Activated CD4-positive, CD25-positive, alpha-beta regulatory T cell (primary cell): ENCODE results near the gene SLC5A3.

ENCODE experiments used
- DNase-seq, 4 experiments: peaks; one replicate each; lab custom pipeline; 2025; lab: John Stamatoyannopoulos, UW

Gene SLC5A3

GRCh38 chr21:34071683-34072082 is 1.7 kb upstream of the SLC5A3 start:
- DNase-seq, result no peak

DNA sequence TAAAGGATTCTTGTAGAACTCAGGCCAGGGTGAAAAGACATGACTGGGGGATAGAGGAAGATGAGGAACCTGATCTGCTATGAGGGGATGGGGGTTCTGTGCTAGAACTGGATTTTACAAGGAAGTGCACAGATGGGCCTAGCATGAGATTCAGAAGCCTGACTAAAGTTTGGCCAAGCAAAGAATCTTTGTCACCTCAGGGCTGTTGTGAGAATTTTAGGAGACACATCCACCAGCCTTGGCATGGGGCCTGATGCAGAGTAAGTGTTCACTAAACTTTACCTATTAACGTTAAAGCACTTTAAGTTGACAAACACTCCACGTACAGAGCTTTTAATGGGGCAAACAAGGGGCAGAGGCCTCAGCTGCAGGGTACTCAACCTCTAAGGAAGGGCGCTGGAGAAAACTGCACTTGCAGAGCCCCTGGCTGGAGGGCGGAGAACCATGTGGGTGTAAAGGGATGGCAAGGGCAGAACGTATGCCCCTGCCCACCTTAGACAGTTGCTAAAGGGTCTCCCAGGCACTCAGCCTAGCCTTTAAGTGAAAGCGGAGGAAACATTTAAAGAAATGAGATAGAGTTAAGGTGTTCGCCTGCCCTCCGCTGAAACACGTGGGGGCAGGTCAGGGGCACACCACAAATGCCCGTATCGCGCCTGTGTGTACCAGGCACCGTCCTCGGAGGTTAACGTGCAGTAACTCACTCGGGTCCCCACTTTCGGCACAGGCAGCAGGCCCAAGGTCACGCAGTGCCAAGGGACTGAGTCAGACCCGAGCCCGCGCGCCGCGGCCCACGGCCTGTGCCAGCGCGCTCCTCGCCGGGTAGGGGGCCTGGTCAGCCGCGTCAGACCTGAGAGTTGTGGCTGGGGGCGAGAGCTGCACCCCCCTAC is 990 bp upstream of the SLC5A3 start:
- DNase-seq, result no peak

- peak; percentile 17 to 44 (median 29) for DNase-seq
Measured at GRCh38 chr21:34073749-34074282, 438 bp downstream of the SLC5A3 start.

- no peak for DNase-seq
Measured at GRCh38 chr21:34074283-34075090, 1.1 kb downstream of the SLC5A3 start.

GRCh38 chr21:34075091-34075425 is 1.7 kb downstream of the SLC5A3 start:
- no peak for DNase-seq

DNA sequence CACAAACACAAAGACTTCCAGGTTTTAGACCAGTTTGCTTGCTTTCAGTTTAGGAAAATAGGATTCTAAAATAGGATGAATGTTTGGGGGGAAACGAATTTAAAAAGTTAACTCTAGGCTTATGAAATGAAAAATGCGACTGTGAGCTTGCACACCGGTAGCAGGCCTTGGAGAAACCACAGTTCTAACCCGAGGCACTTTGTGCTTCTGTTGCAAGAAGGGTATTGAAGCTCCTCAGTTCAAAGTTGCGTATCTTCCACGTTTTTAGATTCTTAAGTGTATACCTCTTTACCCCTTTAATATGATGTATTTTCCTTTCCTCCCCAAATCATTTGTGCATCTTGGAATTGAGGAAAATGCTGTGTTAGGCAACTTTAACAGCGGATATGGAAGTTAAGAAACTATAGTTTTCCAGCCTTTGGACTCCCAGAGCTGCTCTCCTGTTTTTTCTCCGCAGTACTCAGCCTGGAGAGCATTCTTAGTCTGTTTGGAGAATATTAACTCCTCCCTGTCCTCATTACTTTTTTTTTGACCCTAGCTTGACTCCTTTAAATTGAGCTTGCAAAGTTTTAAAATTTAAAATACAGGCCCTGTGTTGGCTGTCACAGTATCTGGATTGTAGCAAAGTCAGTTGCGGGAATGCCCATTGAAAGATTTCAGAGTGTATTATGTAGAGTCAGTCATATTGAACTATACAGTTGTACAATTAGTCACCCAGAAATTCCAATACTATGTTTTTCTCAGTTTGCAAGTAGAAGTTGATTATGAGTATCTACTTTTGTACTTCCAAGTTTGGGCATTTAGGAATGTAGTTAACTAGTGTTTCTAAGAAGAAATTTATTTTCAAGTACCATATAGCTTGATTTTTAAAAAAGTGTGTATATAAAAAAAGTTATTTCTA is 2.6 kb downstream of the SLC5A3 start:
- no peak for DNase-seq

DNA sequence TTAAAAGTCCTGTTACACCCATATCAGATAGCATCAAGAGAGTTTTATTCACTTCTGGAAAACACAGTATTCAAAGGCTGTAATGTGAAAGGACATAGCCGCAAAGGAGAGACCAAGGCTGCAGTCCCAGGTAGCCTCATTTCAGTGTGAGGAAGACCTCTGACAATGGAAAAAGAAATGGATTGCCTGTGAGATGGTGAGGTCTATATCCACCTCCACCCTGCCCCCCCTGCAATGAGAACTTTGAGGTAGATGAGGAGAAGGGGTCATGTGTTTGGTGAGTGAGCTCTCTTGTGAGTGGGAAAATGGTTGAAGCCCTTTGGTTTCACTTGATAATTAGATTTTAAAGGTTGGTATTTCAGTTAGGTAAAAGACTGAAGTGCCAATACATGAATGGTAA is 3.5 kb downstream of the SLC5A3 start:
- no peak for DNase-seq

GRCh38 chr21:34077888-34078287 is 4.5 kb downstream of the SLC5A3 start:
- no peak for DNase-seq

DNA sequence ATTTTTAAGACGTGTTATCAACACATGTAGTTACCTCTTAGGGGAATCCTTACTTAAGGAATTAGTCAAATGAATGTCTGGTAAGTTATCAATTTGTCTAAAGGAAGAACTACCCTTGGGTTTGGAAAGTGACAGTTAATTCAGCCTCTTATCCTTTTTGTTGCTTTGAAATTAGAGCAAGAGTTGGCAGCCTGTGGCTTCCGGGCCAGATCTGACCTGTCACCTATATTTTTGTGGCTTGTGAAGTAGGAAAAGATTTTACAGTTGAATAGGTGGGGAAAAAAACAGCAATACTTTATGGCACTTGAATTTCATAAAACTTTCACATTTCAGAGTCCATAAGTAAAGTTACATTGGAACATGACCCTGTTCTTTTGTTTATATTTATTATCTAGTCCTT is 5.5 kb downstream of the SLC5A3 start:
- no peak for DNase-seq

DNA sequence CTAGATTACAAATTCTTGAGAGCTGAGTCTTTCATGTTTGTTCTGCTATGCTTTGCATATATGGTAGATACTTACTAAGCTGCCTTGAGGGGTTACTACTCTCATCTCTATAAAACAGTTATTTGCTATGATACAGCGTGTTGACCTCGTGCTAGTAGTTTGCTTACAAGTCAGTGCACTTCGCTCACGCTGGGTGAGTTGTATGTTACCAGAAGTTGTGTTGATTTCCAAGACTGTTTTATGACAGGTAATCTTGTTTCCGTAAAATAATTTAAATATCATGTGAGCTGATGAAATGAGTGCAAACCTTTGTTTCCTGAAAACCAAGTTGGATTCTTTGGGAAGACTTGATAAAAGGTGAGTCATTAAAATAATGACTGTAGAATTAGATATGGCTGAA is 7.3 kb downstream of the SLC5A3 start:
- DNase-seq, result no peak

- no peak for DNase-seq
Measured at GRCh38 chr21:34082769-34083168, 9.4 kb downstream of the SLC5A3 start.

DNA sequence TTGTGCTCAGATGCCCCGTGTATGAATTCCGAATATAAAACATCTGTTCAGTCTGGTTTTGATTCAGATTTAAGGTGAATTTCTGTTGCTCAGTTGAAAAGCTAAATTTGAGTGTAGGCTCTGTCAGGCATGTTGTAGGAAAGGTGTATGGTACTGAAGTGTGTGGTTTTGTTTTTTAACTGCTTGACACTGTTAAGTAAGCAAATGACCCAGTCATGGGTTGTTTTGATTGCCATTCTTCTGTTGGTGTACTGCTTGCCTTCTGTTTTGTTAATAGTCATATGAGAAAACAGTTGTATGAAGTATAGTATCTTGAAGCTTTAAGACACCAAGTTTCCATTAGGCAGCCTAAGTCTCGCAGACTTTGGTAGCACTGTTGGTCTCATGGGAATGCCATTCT is 10.0 kb downstream of the SLC5A3 start:
- DNase-seq, result no peak

- DNase-seq, result no peak
Measured at GRCh38 chr21:34085129-34085528, 11.8 kb downstream of the SLC5A3 start.

GRCh38 chr21:34086887-34087306 is 13.5 kb downstream of the SLC5A3 start:
- no peak for DNase-seq

GRCh38 chr21:34088752-34089151 is 15.4 kb downstream of the SLC5A3 start:
- no peak for DNase-seq

GRCh38 chr21:34091032-34091431 is 17.7 kb downstream of the SLC5A3 start:
- no peak for DNase-seq

GRCh38 chr21:34091607-34092006 is 18.2 kb downstream of the SLC5A3 start:
- DNase-seq, result no peak

DNA sequence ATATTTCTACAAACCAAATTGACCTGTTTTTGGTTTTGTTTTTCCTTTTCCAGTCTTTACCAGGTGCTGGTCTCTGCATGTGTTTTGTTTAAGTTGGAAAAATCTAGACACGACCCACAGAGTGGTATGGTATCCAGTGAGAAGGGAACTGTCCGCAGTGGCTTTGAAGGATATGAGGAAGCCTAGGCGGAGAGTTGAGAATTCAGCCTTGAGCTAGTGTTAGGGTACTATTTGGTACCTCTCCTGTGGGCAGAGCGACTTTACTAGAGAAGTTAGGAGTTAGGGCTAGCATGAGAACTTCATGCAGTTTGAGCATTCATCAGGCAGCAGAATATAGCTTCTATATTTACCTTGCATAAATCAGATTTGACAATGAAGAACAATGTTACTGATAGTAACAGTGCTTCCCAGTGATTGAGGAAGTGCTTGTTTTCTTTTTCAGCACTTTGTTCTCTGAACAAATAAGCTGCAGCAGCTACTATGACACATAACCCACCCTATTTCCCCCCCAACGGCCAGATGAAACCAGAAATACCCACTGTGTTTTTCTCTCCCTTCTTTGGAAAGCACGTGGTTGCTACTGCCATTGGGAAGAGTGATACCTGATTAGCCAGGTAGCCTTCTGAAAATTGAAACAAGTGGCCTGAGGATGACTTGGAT is 19.0 kb downstream of the SLC5A3 start:
- no peak for DNase-seq

- DNase-seq, result no peak
Measured at GRCh38 chr21:34093083-34093482, 19.7 kb downstream of the SLC5A3 start.

DNA sequence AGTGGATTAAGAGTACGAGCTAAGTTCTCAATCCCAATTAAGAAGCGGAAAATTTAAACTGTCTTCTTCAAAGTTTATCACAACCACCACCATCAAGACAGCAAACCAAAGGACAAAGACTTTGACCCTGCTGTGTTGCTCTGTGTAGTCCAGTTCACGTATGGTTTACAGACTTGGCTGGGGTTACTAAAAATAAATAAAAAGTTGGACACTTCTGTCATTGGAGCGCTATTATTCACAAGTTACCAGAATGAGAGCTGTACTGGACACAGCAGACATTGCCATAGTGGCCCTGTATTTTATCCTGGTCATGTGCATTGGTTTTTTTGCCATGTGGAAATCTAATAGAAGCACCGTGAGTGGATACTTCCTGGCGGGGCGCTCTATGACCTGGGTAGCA is 21.6 kb downstream of the SLC5A3 start:
- no peak for DNase-seq

- no peak for DNase-seq
Measured at GRCh38 chr21:34097442-34097841, 24.1 kb downstream of the SLC5A3 start.
